Left colon (tissue), 2 donors: ENCODE results near the gene SNX25. TPM values are rescaled to one million over a fixed set of nuclear protein-coding genes. Genes with fewer than 3 reads are reported as not detected.
"Not testable (repeated sequence)": the region's sequence is repeated elsewhere in the genome, so short reads cannot be mapped to it uniquely, and the experiment has no call there.

ENCODE experiments used
- ATAC-seq: fragments of 200-7000 bp; cut with Tn5 transposase; one replicate; pipeline ENCODE4 v1.9.1; 2020; ENCODE audit warnings: mild to moderate bottlenecking, moderate library complexity
- DNase-seq, 2 donors: peaks; one replicate each; pipeline ENCODE4 v3.0.0-alpha.2; 2020
- intact Hi-C, 2 donors: fragments of 100-400 bp; cut with DNase I in 1 of 2; cut with micrococcal nuclease in 1 of 2; formaldehyde crosslinking; loops; one replicate each; pipeline versions ENCODE4 v1.11.2 to v1.14.0; 2022; cut with DNase I, micrococcal nuclease
- total RNA-seq, 2 donors: library from RNA; stranded (reverse); fragmentation: NEBNext Ultra II Directional; extraction: Animal tissue kit (Norgen Biotek cat#: 25700); gene quantifications; one replicate each; pipeline ENCODE4 v1.2.1, GENCODE V29; 2021
- donor health status: DM: no; HTN: no; CAD: no.
- donor health status: DM: yes; HTN: yes; CAD: no.

Gene SNX25
- total RNA-seq, 2 donors from 2014 or later = 10.6 to 24.2 TPM

- DNase-seq = no peak
- intact Hi-C loops = no loop called here
- ATAC-seq = no peak
Measured at GRCh38 chr4:185317880-185318279, 108.5 kb downstream of the SNX25 start.

DNA sequence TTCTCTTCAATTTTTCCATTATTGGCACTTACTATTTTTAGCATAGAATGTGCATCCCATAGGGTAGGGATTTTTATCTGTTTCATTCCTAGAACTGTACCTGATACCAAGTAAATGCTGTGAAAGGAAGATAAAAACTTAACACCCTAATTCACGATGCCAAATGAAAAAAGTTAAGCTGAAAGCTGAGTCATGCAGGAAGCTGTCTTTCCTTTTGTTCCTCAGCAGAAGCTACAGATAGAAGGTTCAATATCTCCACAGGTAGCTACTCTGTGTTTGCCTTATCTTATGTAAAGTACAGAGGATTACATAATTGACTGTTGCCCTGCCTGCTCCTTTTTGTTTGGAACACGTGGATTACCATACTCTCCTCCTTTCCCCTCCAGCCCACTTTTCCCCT, 109.3 kb downstream of the SNX25 start:
- intact Hi-C loops = no loop called here
- ATAC-seq = peak; percentile 78

GRCh38 chr4:185322803-185323202, 113.4 kb downstream of the SNX25 start:
- DNase-seq (no peak), ATAC-seq (no peak)
- intact Hi-C loops = no loop called here

More for the DNA sequence above, 109.3 kb downstream of the SNX25 start:
- DNase-seq = no peak

- DNase-seq = no peak
- intact Hi-C loops = no loop called here
Measured at GRCh38 chr4:185323606-185324005, 114.2 kb downstream of the SNX25 start.

GRCh38 chr4:185324361-185324760, 115.0 kb downstream of the SNX25 start:
- ATAC-seq, DNase-seq, intact Hi-C loops: not testable (repeated sequence)

More at GRCh38 chr4:185323606-185324005, 114.2 kb downstream of the SNX25 start:
- no peak for ATAC-seq

DNA sequence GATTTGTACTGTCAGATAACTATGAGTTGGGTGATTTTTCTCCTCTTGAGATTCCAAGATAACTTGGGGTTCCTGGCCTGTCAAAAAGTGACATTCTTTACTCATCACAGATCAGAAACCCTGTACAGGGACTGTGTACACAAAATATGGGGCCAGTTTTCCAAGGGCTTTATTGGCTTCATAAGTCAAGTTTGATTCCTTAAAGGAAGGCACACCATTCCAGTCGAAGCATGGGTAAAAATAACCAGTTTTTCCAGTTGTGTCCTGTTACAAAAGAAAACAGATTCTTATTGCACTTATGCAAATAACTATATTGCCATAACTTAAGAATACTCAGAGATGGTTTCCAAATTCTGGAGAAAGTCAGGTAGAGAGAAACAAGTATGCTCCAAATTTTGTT, 116.3 kb downstream of the SNX25 start:
- DNase-seq, intact Hi-C loops, ATAC-seq: not testable (repeated sequence)

DNA sequence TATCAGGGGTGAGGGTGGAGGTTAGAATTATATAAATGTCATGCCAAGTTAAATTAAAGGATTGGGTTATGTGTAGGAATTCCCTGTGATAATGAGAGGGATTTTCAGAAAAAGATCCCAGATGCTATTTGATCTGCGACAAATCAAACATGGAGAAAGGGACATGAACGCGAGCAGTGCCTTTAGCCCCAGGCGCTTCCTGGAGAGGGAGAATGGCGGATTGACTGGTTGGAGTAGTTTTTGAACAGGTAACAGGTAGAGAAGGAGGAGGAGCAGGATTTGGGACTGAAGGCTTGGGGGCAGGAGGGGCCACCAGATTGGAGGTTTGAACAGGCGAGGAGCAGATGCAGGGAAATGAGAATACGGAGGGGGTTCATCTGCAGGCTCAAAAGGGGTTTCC, 119.2 kb downstream of the SNX25 start:
- DNase-seq (no peak), ATAC-seq (no peak)
- intact Hi-C loops = no loop called here

GRCh38 chr4:185329879-185330510, 120.6 kb downstream of the SNX25 start:
- DNase-seq, ATAC-seq, intact Hi-C loops: not testable (repeated sequence)

DNA sequence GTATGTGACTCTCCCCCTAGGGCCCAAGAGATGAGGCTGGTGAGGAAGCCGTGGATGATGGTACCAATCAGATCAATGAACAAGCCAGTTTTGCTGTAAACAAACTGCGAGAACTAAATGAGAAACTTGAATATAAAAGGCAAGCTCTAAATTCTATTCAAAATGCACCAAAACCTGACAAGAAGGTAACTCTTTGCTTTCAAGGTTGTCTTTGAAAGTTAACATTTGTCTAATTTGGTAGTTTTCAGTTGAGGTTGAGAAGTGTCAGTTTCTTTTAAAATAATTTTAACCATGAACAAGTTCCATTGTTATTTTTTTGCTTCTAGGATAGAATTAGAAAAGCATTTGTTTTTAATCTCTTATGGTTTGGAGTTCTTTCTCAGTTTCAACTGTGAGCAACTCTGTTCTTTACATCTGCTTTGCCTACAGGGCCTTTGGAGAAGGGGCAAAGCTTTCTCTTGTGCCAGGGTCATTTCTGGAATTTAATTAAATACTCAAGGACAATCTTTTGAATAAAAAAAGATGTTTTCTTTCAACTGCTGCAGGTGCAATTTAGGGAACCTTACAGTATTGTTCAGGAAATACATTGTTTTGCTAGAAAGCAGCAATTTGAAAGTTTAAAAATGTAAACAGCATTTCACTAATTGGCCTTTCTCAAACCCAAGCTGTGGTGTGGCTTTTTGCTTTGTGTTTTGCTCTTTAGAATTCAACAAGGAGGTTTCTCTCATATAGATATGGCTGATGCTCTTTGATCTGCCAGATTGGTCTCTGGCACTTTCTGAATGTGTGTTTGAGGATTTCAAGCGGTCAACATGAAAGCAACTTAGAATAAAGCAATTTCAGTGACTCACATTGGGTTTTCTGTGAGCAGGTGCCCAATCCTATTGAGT, 123.4 kb downstream of the SNX25 start:
- DNase-seq (no peak), ATAC-seq (no peak)
- intact Hi-C loops = no loop called here

- DNase-seq = no peak
- intact Hi-C loops = no loop called here
- ATAC-seq = no peak
Measured at GRCh38 chr4:185334326-185334725, 124.9 kb downstream of the SNX25 start.

- intact Hi-C loops = no loop called here
- DNase-seq = no peak
Measured at GRCh38 chr4:185335579-185335978, 126.2 kb downstream of the SNX25 start.

GRCh38 chr4:185339941-185340340, 130.5 kb downstream of the SNX25 start:
- no peak for ATAC-seq
- DNase-seq = no peak
- intact Hi-C loops = no loop called here

More at GRCh38 chr4:185335579-185335978, 126.2 kb downstream of the SNX25 start:
- ATAC-seq = no peak

DNA sequence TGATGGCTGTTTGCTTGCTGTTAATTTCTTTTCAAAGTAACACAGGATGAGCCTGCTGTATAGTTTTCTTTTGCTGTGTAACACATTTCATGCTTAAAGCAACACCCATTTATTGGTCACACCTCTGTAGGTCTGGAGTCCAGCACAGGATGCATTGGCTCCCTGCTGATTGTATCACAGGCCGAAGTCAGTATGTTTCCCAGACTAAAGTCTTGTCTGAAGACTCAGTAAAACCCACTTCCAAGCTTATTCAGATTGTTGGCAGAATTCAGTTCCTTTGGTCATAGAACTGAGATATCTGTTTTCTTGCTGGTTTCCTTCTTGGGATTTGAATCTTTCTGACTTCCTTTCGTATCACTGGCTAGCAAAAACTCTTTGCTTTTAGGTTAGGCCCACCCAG, 132.0 kb downstream of the SNX25 start:
- intact Hi-C loops = no loop called here
- ATAC-seq = no peak

GRCh38 chr4:185341841-185342240, 132.4 kb downstream of the SNX25 start:
- intact Hi-C loops = no loop called here

More for the DNA sequence above, 132.0 kb downstream of the SNX25 start:
- no peak for DNase-seq

GRCh38 chr4:185343726-185344581, 134.6 kb downstream of the SNX25 start:
- DNase-seq (peak in 1 of 2 donors; percentile 67), ATAC-seq (no peak)
- intact Hi-C loops = no loop called here

More at GRCh38 chr4:185341841-185342240, 132.4 kb downstream of the SNX25 start:
- ATAC-seq (no peak), DNase-seq (no peak)

DNA sequence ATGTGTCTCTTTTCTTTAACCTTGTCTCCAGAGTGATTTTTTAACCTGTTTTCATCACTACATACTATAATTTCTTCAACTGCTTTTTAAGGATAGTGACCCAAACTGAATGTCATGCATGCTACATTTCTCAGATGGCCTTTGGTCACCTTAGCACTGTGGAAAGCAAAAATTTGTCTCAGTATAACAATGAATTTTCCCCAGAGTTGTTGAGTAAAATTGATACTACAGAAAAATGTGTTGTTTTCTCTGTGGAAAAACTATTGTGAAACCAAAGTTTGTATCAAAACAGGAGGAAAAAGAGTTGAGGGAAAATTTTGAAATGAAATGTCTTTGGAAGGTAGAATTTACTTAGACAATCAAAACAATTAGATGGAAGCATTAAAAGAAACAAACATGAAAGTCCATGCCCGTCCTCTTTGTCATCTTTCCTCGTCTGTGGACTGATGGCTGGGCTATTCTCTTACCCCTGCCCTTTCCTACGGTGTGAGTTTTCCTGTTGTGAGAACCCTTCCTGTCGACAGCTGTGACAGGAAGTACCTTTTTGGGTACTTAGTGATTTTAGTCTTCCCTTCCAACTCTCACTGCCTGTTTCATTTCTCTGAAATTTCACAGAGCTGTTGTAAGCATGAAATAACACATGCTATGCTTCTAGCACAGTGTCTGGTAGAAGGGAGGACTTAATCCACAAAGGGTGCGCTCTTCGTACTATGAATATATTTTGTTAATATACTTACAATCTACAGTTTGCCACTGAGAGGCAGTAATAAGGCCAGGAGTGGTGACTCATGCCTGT, 135.5 kb downstream of the SNX25 start:
- ATAC-seq (no peak), DNase-seq (no peak)
- intact Hi-C loops = no loop called here

DNA sequence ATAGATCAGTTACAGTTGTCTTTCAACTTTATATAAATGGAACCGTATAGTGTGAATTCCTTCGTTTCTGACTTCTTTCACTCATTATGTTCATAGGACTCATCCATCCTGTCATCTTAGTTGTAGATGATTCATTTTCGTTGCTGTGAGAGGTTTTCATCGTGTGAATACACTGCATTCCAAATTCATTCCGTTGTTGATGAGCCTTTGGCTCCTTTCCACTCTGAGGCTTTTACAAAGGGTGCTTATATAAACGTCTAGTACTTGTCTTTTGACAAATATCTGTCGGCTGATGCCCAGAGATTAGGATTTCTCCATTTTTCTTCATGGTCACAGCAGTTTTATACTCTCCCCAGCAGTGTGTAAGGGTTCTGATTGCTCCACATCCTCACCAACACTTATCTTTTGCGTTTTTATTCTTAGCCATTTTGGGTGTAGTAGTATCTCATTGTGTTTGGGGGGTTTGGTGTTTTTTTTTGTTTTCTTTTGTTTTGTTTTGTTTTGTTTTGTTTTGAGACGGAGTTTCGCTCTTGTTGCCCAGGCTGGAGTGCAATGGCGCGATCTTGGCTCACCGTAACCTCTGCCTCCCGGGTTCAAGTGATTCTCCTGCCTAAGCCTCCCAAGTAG, 137.7 kb downstream of the SNX25 start:
- intact Hi-C loops = no loop called here
- DNase-seq = no peak
- no peak for ATAC-seq

GRCh38 chr4:185351691-185352090, 142.3 kb downstream of the SNX25 start:
- DNase-seq (no peak), ATAC-seq (no peak)
- intact Hi-C loops = no loop called here
